Thyroid gland (tissue), 4 donors: ENCODE results near the gene POLL.

Experiments
- CTCF ChIP-seq, 6 experiments: fragments of 200-600 bp in 3 of 6; fragments of 450-650 bp in 3 of 6; sonication (generic) in 3 of 6; IDR thresholded peaks; one replicate each; pipeline ENCODE4 v1.5.1; 2016 to 2019; ENCODE audit warnings: antibody characterized with exemption in 6 of 6, mild to moderate bottlenecking in 2 of 6, inconsistent platforms in 1 of 6, moderate library complexity in 1 of 6
- POLR2A ChIP-seq, 2 donors: fragments of 450-650 bp; IDR thresholded peaks; one replicate each; pipeline ENCODE4 v1.6.1; 2017; ENCODE audit warnings: antibody characterized with exemption in 2 of 2, mild to moderate bottlenecking in 2 of 2, moderate library complexity in 1 of 2

- TF ChIP-seq CTCF (IDR thresholded peaks at IDR 0.05) (no peak), POLR2A (IDR thresholded peaks at IDR 0.05) (no peak)
Observed at GRCh38 chr10:101563007-101563406, 25.1 kb downstream of the POLL start.
